ENCODE measurements around the gene SURF1.
A peak's percentile ranks its signal among the peaks of the same experiment; 100 is the strongest.
"Not testable (repeated sequence)": the region's sequence is repeated elsewhere in the genome, so short reads cannot be mapped to it uniquely, and the experiment has no call there.

Gene SURF1

GRCh38 chr9:133341369-133342068 lies 14.8 kb downstream of the SURF1 start:
- no peak for DNase-seq

DNA sequence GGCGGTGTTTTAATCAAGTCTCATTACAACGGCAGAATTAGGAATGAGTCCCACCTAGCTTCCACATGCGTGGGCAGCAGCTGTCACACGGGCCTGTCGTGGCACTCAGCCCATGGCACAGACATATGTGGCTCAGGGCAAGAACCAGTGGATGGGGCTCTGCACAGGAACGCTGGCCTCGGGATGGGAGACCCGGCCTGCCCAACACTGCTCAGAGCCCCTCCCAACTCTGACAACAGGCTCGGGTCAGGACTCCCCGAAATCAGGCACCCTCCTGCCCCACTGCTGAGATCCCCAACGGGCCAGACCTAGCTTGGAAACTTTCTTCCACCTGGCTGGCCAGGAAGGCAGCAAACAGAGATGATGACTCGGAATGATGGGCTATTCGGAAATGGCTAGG lies 15.4 kb downstream of the SURF1 start:
- no peak for DNase-seq

DNA sequence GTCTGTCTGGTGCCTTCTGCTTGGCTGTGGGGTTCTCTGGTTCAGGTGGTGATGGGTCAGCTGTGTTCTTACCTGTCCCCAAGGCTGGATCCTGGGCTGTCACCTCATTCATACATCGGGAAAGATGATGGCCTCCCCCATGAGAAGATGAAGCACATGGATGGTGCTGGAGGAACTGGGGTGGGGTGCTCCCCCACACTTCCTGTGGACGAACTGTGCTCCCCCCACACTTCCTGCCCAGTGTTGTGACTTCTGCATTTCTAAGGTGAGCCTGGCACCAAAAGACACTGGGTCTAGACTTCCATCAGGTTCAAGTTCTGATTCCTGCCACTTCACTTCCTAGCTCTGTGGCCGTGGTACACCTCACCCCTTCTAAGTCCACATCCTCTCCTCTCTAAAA lies 16.0 kb downstream of the SURF1 start:
- no peak for DNase-seq

DNA sequence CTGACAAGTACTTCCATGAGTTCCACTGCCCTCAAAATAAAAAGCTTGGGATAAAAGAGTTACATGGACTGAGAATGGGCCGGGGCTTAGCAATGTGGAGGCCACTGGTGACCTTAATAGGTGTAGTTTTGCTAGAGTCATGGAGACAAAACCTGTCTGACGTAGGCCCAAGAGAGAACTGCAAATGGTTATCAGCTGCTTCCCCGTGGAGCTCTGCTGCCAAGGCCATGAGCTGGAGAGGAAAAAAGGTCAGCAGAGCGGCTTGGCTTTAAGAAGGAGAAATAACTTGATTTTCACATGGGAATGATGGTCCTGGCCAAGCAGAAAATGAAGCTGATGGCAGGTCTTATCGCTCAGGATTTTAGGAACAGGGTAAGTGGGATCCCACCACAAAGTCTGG lies 16.6 kb downstream of the SURF1 start:
- no peak for DNase-seq

- peak; percentile 96 for DNase-seq
Measured at GRCh38 chr9:133335924-133336811, 20.1 kb downstream of the SURF1 start, which contains the start of gene SURF6. SURF6 (minus strand) TSS chr9:133336188; CDS start chr9:133336132, 56 bp downstream.

GRCh38 chr9:133334888-133335287 lies 21.4 kb downstream of the SURF1 start:
- DNase-seq, result not testable (repeated sequence)

DNA sequence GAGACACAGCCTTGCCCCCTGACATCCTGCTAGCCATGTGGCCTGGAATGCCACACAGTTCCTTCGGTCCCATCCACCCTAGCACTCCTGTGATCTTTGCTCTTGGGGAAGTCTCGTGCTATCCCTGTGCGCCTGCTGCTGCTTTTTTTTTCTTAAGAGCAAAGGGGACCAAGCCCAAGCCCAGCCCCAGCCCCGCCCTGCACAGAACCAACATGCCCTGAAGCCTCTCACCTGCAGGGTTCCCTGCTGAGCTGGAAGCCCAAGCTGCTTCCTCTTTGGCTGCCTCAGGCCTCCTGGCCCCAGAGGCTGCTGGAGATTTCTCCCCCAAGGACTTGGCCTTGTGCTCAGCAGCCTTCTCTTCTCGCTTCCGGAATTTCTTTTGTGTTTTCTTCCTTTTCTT lies 22.1 kb downstream of the SURF1 start:
- no peak for DNase-seq

GRCh38 chr9:133333566-133333965 lies 22.7 kb downstream of the SURF1 start:
- DNase-seq, result no peak

- no peak for DNase-seq
Measured at GRCh38 chr9:133333011-133333410, 23.3 kb downstream of the SURF1 start.

GRCh38 chr9:133332381-133332730 lies 23.9 kb downstream of the SURF1 start:
- DNase-seq, result no peak

GRCh38 chr9:133331641-133332380 lies 24.5 kb downstream of the SURF1 start:
- DNase-seq, result no peak

DNA sequence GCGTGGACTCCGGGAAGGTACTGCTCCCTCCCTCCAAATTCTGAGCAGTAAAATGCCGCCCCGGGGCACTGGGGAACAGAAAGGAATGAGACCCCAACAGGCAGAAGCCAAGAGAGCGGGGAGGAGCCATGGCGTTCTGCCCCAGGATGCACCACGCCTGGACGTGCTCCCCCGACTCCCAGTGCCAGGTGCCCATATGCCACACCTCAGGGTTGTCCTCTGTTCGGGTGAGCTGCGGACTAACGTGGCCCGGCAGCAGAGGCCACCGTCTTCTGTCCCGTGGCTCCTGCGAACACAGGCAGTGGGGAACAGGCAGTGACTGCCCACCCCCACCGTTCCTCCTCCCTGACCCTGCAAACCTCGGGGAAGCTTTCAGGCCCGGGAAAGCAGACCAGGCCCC lies 25.1 kb downstream of the SURF1 start:
- no peak for DNase-seq

GRCh38 chr9:133329306-133330156 lies 26.8 kb downstream of the SURF1 start:
- DNase-seq, result not testable (repeated sequence)

- DNase-seq, result no peak
Measured at GRCh38 chr9:133327834-133328484, 28.3 kb downstream of the SURF1 start.

DNA sequence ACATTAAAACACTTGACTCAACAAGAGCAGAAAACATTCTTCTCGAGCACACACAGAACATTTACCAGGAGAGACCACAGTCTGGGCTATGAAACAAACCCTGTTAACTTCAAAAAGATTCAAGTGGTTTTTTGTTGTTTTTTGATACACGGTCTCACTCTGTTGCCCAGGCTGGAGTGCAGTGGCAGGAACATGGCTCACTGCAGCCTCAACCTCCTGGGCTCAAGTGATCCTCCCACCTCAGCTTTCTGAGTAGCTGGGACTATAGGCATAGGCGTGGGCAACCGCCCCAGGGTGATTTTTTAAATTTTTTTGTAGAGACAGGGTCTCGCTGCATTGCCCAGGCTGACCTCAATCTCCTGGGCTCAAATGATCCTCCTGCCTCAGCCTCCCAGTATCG lies 29.3 kb downstream of the SURF1 start:
- DNase-seq, result not testable (repeated sequence)

DNA sequence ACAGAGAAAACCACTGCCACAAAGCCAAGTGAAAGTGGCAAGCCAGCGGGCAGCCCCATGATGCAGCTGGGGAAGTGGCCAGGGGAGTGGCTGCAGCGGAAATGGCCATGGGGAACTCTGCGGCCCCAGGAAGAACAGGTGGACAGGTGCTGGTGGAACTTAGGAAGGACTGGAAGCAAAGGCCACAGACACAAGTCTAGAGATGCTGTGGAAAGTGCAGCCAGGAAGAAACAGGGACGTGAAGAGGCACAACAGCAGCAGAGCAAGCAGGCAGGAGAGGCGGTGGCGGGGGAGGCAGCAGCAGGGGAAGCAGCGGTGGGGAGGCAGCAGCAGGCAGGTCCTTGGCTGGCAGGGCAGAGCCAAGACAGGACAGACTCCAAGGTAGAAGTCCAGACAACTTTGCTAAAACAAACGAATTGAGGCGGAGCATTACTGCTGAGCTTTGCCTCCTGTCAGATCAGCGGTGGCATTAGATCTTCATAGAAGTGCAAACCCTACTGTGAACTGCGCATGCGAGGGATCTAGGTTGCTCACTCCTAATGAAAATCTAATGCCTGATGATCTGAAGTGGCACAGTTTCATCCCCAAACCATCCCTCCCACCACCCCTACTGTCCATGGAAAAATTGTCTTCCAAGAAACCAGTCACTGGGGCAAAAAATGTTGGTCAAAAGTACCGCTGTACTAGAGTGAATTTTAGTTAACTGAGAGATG lies 32.1 kb downstream of the SURF1 start:
- no peak for DNase-seq

DNA sequence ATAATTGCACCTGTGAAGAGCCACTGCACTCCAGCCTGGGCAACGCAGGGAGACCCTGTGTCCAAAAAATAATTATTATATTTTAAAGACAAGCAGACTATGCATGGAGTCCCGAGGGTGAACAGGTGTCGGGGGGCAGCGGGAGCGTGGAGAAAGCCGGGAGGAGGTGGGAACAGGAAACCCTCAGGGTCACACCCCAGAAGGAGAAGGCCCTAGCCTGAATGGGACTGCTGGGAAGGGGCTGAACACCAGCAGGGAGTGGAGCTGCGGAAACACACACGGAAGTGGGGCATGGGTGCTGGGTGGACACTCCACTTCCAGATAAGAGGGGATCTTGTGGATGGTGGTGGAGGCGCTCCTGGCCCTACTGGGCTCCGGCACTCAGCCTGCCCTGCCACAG lies 33.1 kb downstream of the SURF1 start:
- no peak for DNase-seq

GRCh38 chr9:133322701-133323100 lies 33.6 kb downstream of the SURF1 start:
- no peak for DNase-seq

DNA sequence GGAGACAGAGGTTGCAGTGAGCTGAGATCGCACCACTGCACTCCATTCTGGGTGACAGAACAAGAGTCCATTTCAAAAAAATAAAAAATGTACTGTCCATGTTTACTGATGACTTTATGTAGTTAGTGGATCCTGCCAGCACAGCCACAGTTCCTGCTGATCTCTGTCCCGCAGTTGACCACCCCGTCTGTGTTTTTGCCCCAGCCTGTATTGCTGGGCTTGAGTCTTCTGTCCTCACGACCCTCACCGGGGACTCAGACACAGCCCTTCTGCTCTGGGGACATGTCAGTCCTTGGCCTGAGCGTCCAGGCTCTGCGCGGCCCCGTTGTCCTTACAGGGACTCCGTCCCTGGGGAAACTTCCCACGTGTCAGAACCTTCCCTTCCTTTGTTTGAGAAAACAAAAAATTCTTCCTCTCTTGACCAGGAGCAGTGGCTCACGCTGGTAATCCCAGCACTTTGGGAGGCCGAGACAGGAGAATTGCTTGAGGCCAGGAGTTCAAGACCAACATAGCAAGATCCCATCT lies 34.8 kb downstream of the SURF1 start:
- no peak for DNase-seq

- no peak for DNase-seq
Measured at GRCh38 chr9:133320421-133320881, 35.8 kb downstream of the SURF1 start.

- not testable (repeated sequence) for DNase-seq
Measured at GRCh38 chr9:133317551-133317950, 38.7 kb downstream of the SURF1 start.
